ENCODE measurements around the gene CFAP61.

- TF ChIP-seq CTCF (conservative IDR thresholded peaks at IDR 0.05; ENCODE audit: low read depth in 2 of 2), result no peak
- no peak for TF ChIP-seq POLR2AphosphoS5 (IDR thresholded peaks at IDR 0.05; ENCODE audit: low read depth)
- peak; percentile 84 for TF ChIP-seq EZH2 (IDR thresholded peaks at IDR 0.05; ENCODE audit: low read depth, unreplicated experiment)
- TF ChIP-seq REST (IDR thresholded peaks at IDR 0.05; ENCODE audit: unreplicated experiment), result no peak
- no peak for TF ChIP-seq JUNB (IDR thresholded peaks at IDR 0.05; ENCODE audit: unreplicated experiment)
- no peak for TF ChIP-seq CREB1 (CRISPR knock-in tag; IDR thresholded peaks at IDR 0.05; ENCODE audit: low read depth)
- no peak for TF ChIP-seq ETS1 (IDR thresholded peaks at IDR 0.05)
- no peak for TF ChIP-seq EZH2phosphoT487 (IDR thresholded peaks at IDR 0.05; ENCODE audit: unreplicated experiment)
- TF ChIP-seq NANOG (IDR thresholded peaks at IDR 0.05; ENCODE audit: borderline replicate concordance), result 0 out of 2 replicates have a peak, but pooled peaks have one; percentile 4
- TF ChIP-seq ZNF331 (CRISPR knock-in tag; IDR thresholded peaks at IDR 0.05; ENCODE audit: low read depth), result no peak
Measured at GRCh38 chr20:20363799-20364592, 311.7 kb downstream of the CFAP61 start.

Data from GM23338 (cell line).